Measurements from ENCODE around the gene HHAT. TPM values are rescaled to one million over a fixed set of nuclear protein-coding genes. Genes with fewer than 3 reads are reported as not detected.
A peak's percentile ranks its signal among the peaks of the same experiment; 100 is the strongest.

HHAT gene
- total RNA-seq, 1 experiment from 2014 or later: 4.6 TPM

DNA sequence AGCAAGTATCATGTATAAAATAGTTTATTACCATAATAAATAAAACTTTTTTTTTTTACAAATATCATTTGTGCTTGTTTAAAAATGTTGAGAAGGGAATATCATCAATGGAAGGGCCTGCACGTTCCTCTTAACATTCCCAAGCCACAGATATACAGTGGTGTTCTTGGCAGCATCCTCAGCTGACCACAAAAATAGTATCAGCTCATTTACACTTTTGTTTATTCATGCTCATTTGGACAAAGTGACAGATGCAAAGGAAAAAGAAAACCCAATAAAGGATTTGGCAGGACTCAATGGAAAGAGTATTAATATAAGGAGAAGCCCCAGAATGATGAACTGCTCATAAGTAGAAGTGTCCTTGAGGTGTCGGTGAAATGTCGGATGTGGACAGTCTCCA is 349.6 kb downstream of the HHAT start:
- Mint-ChIP-seq H3K4me3 (ENCODE audit: unreplicated experiment) (no peak overlapping the region), H3K27me3 (ENCODE audit: insufficient read depth, unreplicated experiment) (no peaks in the 10 kb centered on the region), H3K4me1 (ENCODE audit: insufficient read depth, unreplicated experiment) (no peaks in the 10 kb centered on the region), H3K27ac (ENCODE audit: low read depth, unreplicated experiment) (no peak overlapping the region), H3K9me3 (ENCODE audit: unreplicated experiment) (no peaks in the 10 kb centered on the region), H3K36me3 (ENCODE audit: insufficient read depth, unreplicated experiment) (no peaks in the 10 kb centered on the region)
- no TSS peak for BruUV-seq (replicated peaks)
- DNase-seq (ENCODE audit: unreplicated experiment): no peak
- POLR2A ChIA-PET: interaction anchor here (0.6 to 1.4 kb wide), 2 partner anchors 15 to 137 kb away, joined by 3 read pairs; no protein-coding TSS in a partner anchor
- CTCF ChIA-PET: interaction anchor here (1.4 kb wide), 1 partner anchor 61 kb away, joined by 4 read pairs; no protein-coding TSS in a partner anchor
- TF ChIP-seq, protein P1, sequence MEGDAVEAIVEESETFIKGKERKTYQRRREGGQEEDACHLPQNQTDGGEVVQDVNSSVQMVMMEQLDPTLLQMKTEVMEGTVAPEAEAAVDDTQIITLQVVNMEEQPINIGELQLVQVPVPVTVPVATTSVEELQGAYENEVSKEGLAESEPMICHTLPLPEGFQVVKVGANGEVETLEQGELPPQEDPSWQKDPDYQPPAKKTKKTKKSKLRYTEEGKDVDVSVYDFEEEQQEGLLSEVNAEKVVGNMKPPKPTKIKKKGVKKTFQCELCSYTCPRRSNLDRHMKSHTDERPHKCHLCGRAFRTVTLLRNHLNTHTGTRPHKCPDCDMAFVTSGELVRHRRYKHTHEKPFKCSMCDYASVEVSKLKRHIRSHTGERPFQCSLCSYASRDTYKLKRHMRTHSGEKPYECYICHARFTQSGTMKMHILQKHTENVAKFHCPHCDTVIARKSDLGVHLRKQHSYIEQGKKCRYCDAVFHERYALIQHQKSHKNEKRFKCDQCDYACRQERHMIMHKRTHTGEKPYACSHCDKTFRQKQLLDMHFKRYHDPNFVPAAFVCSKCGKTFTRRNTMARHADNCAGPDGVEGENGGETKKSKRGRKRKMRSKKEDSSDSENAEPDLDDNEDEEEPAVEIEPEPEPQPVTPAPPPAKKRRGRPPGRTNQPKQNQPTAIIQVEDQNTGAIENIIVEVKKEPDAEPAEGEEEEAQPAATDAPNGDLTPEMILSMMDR (IDR thresholded peaks at IDR 0.05; ENCODE audit: unreplicated experiment): no peak
- intact Hi-C loops (cut with micrococcal nuclease): no loop called here

DNA sequence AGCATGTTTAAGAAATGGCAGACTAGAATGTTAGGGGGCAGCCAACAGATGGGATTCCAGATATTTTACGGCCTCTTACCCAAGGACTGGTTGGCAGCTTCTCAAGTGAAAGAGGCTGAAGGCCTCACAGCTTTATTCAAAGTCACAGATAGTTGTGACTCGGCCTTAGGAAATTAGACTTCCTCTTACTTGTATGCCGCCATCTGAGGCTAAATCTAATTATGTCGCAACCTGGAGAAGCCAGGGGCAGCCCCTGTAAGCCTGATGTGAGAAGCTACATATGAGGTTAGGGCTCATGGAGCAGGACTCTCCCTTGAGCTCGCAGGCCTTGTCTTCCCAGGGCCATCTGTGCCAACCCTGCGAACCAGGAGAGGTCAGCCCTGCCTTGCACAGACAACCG is 352.5 kb downstream of the HHAT start:
- Mint-ChIP-seq H3K9me3 (ENCODE audit: unreplicated experiment) (no peaks in the 10 kb centered on the region), H3K27me3 (ENCODE audit: insufficient read depth, unreplicated experiment) (no peaks in the 10 kb centered on the region), H3K36me3 (ENCODE audit: insufficient read depth, unreplicated experiment) (no peaks in the 10 kb centered on the region), H3K4me3 (ENCODE audit: unreplicated experiment) (no peak overlapping the region), H3K4me1 (ENCODE audit: insufficient read depth, unreplicated experiment) (no peaks in the 10 kb centered on the region), H3K27ac (ENCODE audit: low read depth, unreplicated experiment) (no peak overlapping the region)
- peak; percentile 26 for DNase-seq (ENCODE audit: unreplicated experiment)
- CTCF ChIA-PET: interaction anchor here (0.5 to 1.0 kb wide), 3 partner anchors 9 to 246 kb away, joined by 3 read pairs; no protein-coding TSS in a partner anchor
- TF ChIP-seq, protein P1 (IDR thresholded peaks at IDR 0.05; ENCODE audit: unreplicated experiment): no peak
- intact Hi-C loops (cut with micrococcal nuclease): no loop called here
- POLR2A ChIA-PET: no interaction called here
- no TSS peak for BruUV-seq (replicated peaks)

DNA sequence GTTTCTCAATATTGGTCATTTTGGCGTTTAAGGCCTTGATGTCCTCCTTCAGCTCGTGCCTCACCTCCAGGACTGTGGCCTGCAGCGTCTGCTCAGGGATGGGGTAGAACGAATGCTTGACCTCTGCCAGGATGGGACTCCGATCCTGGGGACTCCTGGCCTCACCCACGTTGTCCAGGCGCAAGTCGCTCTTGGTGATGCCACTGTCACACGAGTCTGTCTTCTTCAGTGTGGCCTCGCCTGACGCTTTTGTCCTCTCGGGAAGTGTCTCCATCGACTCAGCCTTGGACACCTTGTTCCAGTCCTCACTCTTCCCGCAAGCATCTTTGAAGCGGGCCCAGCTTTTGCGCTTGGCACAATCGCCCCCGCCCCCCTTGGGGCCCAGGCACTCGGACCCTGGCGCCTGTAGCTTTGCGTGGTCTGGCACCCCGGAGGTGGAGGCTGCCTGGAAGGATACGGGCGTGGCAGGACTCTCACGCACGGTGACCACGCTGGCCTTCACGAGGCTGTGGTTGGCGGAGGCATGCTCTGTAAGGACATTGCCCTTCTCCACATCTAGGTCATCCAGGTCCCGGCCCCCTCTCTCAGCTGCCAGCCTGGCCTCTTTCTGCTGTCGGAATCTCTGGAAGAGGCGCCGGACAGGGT is 354.8 kb downstream of the HHAT start:
- TF ChIP-seq, protein P1 (IDR thresholded peaks at IDR 0.05; ENCODE audit: unreplicated experiment): no peak
- no peak overlapping the region for H3K4me3 Mint-ChIP-seq (ENCODE audit: unreplicated experiment)
- CTCF ChIA-PET: interaction anchor here (0.8 kb wide), 1 partner anchor 11 kb away, joined by 3 read pairs; no protein-coding TSS in a partner anchor
- intact Hi-C loops (cut with micrococcal nuclease): no loop called here
- H3K4me1 Mint-ChIP-seq (ENCODE audit: insufficient read depth, unreplicated experiment): peaks cover 3% of the 10 kb centered on the region
- no peaks in the 10 kb centered on the region for H3K9me3 Mint-ChIP-seq (ENCODE audit: unreplicated experiment)
- H3K27ac Mint-ChIP-seq (ENCODE audit: low read depth, unreplicated experiment): no peak overlapping the region
- H3K27me3 Mint-ChIP-seq (ENCODE audit: insufficient read depth, unreplicated experiment): no peaks in the 10 kb centered on the region
- BruUV-seq (replicated peaks): no TSS peak
- no peaks in the 10 kb centered on the region for H3K36me3 Mint-ChIP-seq (ENCODE audit: insufficient read depth, unreplicated experiment)
- no peak for DNase-seq (ENCODE audit: unreplicated experiment)
- POLR2A ChIA-PET: no interaction called here

DNA sequence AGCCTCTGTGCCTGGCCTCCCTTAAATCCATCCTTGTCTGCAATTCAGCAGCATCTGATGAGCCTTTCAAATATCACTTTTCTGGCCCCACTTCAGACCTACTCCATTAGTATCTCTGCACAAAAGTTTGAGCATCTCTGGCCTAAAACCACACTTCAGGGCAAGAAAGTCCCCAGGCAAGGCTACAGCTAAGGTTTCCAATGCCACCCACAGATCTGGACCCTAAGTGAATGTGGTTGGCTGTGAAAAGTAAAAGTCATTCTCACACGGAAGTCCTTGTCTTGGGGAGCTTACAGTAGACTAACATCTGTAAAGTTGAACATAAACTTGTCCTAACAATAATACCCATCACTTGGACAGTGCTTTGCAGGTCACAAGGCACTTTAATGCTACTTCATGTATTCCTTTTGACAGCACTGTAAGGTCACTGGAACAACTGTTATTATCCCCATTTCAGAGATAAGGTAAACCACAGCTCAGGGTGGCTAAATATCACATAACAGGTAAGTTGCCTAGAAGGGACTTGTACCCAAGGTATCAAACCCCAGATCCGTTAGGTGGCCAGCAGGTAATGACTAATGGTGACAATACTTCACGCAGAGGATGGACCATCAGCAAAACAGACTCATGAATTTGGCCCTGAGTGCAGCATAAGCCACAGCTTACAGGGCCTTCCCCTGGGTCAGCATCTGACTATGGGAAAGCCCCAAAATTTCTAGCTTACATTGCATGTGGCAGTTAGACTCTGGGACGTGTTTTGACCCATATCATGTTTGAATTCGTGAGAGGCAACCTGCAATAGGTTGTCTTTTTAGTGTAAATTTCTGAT is 356.0 kb downstream of the HHAT start:
- Mint-ChIP-seq H3K27me3 (ENCODE audit: insufficient read depth, unreplicated experiment) (no peaks in the 10 kb centered on the region), H3K36me3 (ENCODE audit: insufficient read depth, unreplicated experiment) (no peaks in the 10 kb centered on the region), H3K4me1 (ENCODE audit: insufficient read depth, unreplicated experiment) (peaks cover 7% of the 10 kb centered on the region), H3K9me3 (ENCODE audit: unreplicated experiment) (no peaks in the 10 kb centered on the region), H3K27ac (ENCODE audit: low read depth, unreplicated experiment) (no peak overlapping the region), H3K4me3 (ENCODE audit: unreplicated experiment) (no peak overlapping the region)
- BruUV-seq (replicated peaks): no TSS peak
- intact Hi-C loops (cut with micrococcal nuclease): no loop called here
- ChIA-PET POLR2A (no interaction called here), CTCF (interaction anchor here (0.6 kb wide), 1 partner anchor 433 kb away, joined by 3 read pairs; no protein-coding TSS in a partner anchor)
- TF ChIP-seq, protein P1 (IDR thresholded peaks at IDR 0.05; ENCODE audit: unreplicated experiment): no peak
- no peak for DNase-seq (ENCODE audit: unreplicated experiment)
